Tongue (tissue), 2 donors: Measurements from ENCODE around the gene FAAP20. TPM values are rescaled to one million over a fixed set of nuclear protein-coding genes. Genes with fewer than 3 reads are reported as not detected.
"Not testable (repeated sequence)": the region's sequence is repeated elsewhere in the genome, so short reads cannot be mapped to it uniquely, and the experiment has no call there.

Source experiments
- DNase-seq: peaks from one replicate; pipeline ENCODE4 v3.0.0-alpha.2; 2015
- total RNA-seq: library from RNA; depleted of rRNA; stranded (reverse); fragments of >200 nt; gene quantifications from one replicate; pipeline ENCODE4 v1.2.3, GENCODE V29; 2014

FAAP20 gene
- total RNA-seq, 1 donor from 2014 or later, result 18.4 TPM

DNA sequence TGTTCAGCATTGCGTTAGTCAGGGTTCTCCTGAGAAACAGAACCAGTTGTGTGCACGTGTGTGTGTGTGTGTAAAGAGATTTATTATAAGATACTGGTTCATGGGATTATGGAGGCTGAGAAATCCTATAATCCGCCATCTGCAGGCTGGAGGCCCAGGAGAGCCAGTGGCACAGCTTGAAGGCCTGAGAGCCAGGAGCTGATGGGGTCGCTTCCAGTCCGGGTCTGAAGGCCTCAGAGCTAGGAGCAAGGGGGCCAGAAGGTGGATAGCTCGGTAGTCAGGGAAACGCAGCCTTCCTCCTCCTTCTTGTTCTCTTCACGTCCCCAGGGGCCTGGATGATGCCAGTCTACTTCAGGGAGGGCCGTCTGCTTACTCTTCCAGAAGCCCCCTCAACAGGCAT is 37.7 kb downstream of the FAAP20 start:
- DNase-seq, result no peak

DNA sequence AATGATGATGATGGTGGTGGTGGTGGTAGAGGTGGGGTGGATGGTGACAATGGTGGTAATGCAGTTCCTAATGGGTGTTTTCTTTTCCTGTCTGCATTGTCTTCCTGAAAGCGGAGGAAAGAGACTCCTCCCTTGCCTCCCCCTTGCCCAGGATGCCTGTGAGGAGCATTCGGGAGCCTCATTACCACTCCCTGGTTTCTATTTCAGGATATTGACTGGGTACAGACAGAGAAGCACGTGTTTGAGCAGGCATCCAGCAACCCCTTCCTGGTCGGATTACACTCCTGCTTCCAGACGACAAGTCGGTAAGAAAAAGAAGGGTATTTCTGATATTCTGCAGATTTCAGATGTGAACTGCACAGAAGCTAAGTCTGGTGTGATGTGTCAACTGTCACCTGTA is 38.8 kb downstream of the FAAP20 start:
- DNase-seq, result no peak

DNA sequence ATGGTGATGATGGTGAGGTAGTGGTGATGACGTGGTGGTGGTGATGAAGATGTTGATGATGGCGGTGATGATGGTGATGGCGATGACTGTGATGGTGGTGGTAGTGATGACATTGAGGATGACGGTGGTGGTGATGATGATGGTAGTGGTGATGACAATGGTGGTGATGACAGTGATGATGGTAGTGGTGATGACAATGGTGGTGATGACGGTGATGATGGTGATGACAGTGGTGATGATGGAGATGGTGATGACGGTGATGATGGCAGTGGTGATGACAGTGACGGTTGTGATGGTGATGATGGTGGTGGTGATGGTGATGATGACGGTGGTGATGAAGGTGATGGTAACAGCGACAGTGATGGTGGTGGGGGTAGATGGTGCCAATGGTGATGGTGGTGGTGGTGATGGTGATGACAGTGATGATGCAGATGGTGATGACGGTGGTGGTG is 39.4 kb downstream of the FAAP20 start:
- no peak for DNase-seq

DNA sequence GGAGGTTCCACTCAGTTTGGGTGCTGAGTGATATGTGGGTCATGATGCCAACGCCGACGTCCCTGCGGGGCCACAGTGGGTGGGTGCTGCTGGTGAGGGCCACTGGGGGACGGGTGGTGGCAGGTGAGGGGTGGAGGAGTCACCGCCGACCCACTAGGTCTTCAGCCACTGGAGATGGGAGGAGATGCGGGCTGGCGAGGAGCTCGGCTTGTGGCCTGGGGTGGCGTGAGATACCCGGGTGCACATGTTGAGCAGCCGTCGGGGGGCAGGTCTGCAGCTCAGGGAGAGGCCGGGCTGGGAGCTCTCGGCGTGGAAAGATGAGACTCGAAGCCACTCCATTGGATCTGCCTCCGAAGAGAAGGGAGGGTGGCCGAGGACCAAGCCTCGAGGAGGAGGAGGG is 40.5 kb downstream of the FAAP20 start:
- DNase-seq, result no peak

DNA sequence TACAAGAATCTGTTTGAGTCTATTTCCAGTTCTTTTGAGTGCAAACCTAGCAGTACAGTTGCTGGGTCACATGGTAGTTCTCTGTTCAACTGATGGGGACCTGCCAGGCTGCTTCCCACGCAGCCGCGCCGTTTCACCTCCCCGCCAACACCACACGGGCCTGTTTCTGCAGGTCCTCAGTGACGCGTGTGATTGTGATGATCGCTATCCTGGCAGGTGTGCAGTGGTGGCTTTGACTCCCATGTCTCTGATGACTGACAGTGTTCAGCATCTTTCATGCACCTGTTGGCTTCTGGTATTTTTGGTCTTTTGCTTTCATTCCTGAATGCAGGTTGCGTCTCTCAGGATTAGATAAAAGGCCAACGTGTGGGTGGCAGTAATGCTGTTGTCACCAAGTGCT is 41.6 kb downstream of the FAAP20 start:
- DNase-seq, result no peak

DNA sequence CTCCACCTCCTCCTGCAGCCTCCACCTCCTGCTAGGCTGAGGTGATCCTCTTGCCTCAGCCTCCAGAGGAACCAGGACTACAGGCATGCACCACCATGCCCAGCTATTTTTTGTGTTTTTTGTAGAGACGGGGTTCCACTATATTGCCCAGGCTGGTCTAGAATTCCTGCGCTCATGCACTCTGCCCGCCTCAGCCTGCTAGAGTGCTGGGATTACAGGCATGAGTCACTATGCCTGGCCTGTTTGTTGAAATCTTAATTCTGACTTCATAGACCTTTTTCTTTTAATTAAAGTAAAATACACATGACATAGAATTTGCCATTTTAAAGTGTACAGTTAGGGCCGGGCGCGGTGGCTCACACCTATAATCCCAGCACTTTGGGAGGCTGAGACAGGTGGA is 42.7 kb downstream of the FAAP20 start:
- DNase-seq, result no peak

DNA sequence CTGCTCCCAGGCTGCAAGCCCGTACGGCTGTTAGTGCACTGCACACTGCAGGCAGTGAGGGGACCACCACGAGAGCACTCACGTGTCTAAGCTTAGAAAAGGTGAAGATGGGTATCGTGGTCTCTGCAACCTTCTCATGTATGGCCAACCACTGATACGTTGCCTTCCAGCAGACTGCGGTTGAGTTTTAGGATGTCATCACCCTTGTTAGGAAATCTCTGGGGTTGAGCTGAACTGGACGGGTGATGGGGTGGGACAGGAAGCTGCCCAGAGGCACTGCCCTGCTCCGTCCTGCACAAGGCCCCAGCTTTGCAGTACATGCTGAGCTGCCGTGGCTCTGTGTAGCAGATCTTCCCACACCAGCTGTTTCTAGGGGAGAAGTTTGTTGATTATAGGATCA is 43.3 kb downstream of the FAAP20 start:
- DNase-seq, result no peak

DNA sequence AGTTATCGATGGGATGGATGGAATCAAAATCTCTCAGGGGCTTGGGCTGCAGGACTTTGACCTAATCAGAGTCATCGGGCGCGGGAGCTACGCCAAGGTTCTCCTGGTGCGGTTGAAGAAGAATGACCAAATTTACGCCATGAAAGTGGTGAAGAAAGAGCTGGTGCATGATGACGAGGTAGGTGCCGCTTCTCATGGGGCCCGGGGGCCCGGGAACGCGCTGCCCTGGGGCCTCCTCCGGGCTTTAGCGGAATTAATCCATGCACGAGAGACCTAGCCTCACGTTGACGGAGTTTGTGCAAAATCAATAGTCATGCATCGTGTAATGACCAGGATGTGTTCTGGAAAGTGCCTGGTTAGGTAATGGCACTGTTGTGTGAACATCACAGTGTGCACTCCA is 43.8 kb downstream of the FAAP20 start:
- no peak for DNase-seq

DNA sequence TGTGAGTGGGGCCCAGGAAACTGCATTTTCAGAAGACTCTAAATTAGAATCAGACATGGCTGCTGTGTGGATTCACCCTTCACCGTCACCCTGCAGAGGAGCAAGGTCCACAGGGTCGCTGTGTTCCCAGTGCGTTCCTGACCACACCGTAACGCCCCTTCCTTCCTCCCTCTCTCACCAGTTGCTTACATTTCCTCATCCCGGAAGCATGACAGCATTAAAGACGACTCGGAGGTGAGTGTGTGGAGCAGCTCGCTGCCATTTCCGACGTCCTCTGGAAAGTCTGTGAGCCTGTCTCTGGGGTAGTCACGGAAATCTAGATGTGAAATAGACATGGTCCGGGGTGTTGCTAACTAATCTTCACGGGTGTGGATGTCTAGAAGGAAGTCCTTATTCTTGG is 45.9 kb downstream of the FAAP20 start:
- DNase-seq, result no peak

DNA sequence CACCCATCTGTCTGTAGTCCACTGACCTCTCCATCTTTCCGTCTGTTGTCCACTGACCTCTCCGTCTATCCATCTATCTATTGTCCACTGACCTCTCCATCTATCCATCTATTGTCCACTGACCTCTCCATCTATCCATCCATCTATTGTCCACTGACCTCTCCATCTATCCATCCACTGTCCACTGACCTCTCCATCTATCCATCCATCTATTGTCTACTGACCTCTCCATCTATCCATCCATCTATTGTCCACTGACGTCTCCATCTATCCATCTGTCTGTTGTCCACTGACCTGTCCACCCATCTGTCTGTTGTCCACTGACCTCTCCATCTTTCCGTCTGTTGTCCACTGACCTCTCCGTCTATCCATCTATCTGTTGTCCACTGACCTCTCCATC is 46.7 kb downstream of the FAAP20 start:
- DNase-seq, result not testable (repeated sequence)

DNA sequence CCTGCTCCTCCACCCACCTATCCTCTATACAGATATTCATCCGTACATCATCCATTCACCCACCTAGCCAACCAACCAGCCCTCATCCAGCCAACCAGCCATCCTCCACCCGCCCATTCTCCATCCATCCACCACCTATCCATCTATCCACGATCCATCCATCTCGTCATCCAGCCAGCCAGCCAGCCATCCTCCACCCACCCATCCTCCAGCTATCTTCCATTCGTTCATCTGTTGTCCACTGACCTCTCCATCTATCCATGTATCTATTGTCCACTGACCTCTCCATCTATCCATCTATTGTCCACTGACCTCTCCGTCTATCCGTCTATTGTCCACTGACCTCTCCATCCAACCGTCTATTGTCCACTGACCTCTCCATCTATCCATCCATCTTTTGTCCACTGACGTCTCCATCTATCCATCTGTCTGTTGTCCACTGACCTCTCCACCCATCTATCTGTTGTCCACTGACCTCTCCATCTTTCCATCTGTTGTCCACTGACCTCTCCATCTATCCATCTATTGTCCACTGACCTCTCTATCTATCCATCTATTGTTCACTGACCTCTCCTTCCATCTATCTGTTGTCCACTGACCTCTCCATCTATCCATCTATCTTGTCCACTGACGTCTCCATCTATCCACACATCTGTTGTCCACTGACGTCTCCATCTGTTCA is 47.6 kb downstream of the FAAP20 start:
- DNase-seq, result no peak

DNA sequence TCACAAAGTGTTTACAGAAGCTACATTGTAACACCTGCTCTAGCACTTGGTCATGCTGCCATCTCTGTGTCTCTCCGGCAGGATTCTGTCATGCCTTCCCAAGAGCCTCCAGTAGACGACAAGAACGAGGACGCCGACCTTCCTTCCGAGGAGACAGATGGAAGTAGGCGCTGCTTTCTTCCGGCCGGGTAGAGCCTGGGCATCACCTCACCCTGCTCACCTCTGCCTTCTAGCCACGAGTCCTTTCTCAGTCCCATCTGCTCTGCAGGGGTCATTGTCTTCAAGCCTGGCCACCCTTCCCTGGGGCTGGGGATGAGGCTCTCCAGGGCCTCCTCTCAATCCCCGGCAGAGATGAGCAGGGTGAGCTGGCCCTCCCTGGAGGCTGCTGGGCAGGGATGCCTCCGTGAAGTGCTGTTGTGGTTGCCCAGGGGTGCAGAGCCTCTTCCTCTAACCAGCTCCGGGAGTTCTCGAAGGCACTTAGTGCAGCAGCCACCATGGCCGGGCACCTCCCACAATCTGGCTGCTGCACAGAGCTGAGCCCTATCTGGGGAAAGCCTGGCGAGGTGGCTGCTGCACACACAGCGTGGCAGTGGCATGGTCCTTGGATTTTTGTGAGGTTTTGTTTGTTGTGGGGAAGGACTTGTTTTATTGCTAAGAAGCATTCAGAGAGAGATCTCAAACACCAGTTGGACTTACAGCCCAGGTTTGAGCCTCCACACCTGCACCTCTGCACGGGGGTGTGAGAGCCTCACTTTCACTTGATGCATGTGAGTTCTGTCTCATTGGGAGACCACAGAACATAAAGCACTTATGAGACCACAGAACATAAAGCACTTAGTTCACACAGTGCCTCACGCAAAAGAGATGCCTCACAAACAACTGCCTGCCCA is 48.4 kb downstream of the FAAP20 start:
- no peak for DNase-seq

DNA sequence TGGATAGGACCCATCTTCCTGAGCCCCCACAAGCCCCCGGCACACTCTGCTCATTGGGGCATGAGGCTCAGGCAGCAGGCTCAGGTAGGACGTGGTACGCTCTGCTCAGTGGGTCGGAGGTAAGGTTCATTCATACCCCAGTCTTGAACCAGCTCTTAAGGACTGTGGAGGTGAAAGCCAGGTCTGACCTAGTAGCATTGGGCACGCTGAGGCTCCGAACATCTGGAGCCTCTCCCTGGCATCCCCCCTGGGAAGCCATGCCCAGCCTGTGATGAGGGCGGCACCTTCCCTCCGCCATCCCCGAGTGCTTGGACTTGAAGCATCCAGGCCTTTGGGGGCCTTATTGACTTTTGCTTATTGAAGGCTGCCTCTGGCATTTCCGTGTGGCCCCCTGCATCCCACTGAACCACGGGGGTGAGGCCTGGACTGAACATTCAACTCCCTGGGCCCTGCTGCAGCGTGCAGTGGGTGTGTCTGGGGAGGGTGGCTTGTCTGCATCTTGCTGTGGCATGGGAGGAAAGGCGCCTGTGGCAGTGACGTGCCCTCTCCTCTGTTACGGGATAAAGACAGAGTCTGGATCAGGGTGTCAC is 50.0 kb downstream of the FAAP20 start:
- DNase-seq, result no peak

DNA sequence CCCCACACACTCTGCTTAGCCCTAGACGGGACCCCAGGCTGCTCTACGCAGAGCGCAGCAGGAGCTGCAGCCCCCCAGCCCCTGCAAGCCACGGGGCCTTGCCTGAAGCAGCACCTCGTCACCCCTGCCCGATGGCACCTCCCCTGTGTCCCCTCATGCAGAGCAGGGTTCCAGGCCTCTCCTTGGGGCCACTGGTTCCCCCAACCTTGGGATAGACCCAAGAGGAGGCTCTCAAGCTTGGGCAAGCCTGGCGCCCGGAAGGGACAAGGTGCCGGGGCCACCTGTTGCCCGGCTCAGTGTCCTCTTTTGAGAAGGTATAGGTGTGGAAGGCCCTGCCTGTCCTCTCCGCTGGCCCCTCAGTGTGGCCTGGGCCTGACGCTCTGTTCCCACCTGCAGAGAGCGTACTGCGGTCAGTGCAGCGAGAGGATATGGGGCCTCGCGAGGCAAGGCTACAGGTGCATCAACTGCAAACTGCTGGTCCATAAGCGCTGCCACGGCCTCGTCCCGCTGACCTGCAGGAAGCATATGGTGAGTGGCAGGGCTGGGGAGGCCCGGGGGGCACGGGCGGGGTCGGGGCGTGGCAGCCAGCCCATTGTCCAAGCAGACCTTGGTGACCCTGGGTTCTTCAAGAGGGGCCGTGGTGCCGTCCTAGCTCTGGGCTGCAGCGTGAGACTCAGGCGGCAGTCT is 50.6 kb downstream of the FAAP20 start:
- DNase-seq, result no peak

DNA sequence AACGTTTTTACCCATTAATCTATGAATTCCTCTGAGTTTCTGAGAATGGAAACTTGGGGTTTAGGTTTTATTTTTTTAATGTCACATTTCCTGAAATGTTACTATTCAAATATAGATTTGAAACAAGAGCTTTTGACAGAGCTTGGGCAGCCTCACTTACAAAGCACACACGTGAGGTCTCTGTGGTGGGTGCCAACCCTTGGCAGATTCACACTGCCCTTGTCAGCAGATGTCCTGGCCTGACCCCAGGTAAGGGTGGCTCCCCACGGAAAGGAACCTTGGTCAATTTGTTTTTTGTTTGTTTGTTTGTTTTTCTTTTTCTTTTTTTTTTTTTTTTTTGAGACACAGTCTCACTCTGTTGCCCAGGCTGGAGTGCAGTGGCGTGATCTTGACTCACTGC is 53.5 kb downstream of the FAAP20 start:
- no peak for DNase-seq

Other genes starting within 250 kb of the FAAP20 start
- gene CFAP74, start 191.0 kb downstream of the FAAP20 start, total RNA-seq, result 0.62 TPM
- gene GABRD, start 175.4 kb downstream of the FAAP20 start, total RNA-seq, result 0.82 TPM
- 9.9 TPM for gene PRKCZ, start 144.4 kb downstream of the FAAP20 start, total RNA-seq
- 58.8 TPM for gene SKI, start 33.5 kb upstream of the FAAP20 start, total RNA-seq
- gene MORN1, start 196.8 kb upstream of the FAAP20 start, total RNA-seq, result 13.8 TPM
- gene RER1, start 197.1 kb upstream of the FAAP20 start, total RNA-seq, result 56.2 TPM
- 19.8 TPM for gene PEX10, start 217.8 kb upstream of the FAAP20 start, total RNA-seq